ENCODE data around the gene SZT2.

- TF ChIP-seq EZH2 (IDR thresholded peaks at IDR 0.05; ENCODE audit: borderline replicate concordance) (no peak), CTCF (IDR thresholded peaks at IDR 0.05; ENCODE audit: poor library complexity) (no peak)
Measured at GRCh38 chr1:43453442-43454269, 64.0 kb downstream of the SZT2 start, which contains the start of gene HYI.
